HG02973 (cell line): ENCODE measurements around the gene YARS1.

Experiments used
- ATAC-seq: cut with Tn5 transposase; IDR thresholded peaks from one replicate; pipeline ENCODE4 v1.9.1; 2021; ENCODE audit warnings: moderate library complexity; ENCODE audit not compliant: unreplicated experiment

Gene YARS1

GRCh38 chr1:32782086-32782485 lies 35.1 kb downstream of the YARS1 start:
- no peak for ATAC-seq

GRCh38 chr1:32780628-32781234 lies 36.4 kb downstream of the YARS1 start:
- ATAC-seq = no peak

- ATAC-seq = no peak
Observed at GRCh38 chr1:32780005-32780404, 37.2 kb downstream of the YARS1 start.

GRCh38 chr1:32779242-32779641 lies 37.9 kb downstream of the YARS1 start:
- no peak for ATAC-seq

- no peak for ATAC-seq
Observed at GRCh38 chr1:32775640-32776337, 41.4 kb downstream of the YARS1 start.

- no peak for ATAC-seq
Observed at GRCh38 chr1:32774950-32775634, 42.1 kb downstream of the YARS1 start.

GRCh38 chr1:32774464-32774808 lies 42.7 kb downstream of the YARS1 start:
- ATAC-seq = no peak

GRCh38 chr1:32773764-32774463 lies 43.2 kb downstream of the YARS1 start:
- ATAC-seq = no peak

GRCh38 chr1:32773018-32773763 lies 44.0 kb downstream of the YARS1 start:
- ATAC-seq = no peak

GRCh38 chr1:32772281-32773017 lies 44.7 kb downstream of the YARS1 start:
- ATAC-seq = no peak

- ATAC-seq = no peak
Observed at GRCh38 chr1:32771561-32772280, 45.4 kb downstream of the YARS1 start.

- ATAC-seq = no peak
Observed at GRCh38 chr1:32770741-32771548, 46.2 kb downstream of the YARS1 start.

GRCh38 chr1:32770221-32770731 lies 46.9 kb downstream of the YARS1 start:
- no peak for ATAC-seq

- ATAC-seq = no peak
Observed at GRCh38 chr1:32769524-32770220, 47.5 kb downstream of the YARS1 start.

GRCh38 chr1:32768110-32768850 lies 48.9 kb downstream of the YARS1 start:
- ATAC-seq = no peak

GRCh38 chr1:32767641-32768040 lies 49.5 kb downstream of the YARS1 start:
- ATAC-seq = no peak

- no peak for ATAC-seq
Observed at GRCh38 chr1:32767156-32767555, 50.0 kb downstream of the YARS1 start.
